OCI-LY7 (cell line): Measurements from ENCODE around the gene SLC27A1.

Experiments
- CTCF ChIP-seq: fragments of 200-600 bp; sonication (generic); conservative IDR thresholded peaks from 2 replicates; pipeline ENCODE4 v1.5.1; 2014; ENCODE audit warnings: mild to moderate bottlenecking, antibody characterized with exemption, low read length, moderate library complexity, mixed read lengths
- EZH2phosphoT487 ChIP-seq: fragments of 200-600 bp; sonication (generic); IDR thresholded peaks from 2 replicates; pipeline ENCODE4 v1.6.1; 2018; ENCODE audit warnings: low read depth, borderline replicate concordance, mild to moderate bottlenecking, mixed run types, antibody characterized with exemption, low read length, moderate library complexity, mixed read lengths

DNA sequence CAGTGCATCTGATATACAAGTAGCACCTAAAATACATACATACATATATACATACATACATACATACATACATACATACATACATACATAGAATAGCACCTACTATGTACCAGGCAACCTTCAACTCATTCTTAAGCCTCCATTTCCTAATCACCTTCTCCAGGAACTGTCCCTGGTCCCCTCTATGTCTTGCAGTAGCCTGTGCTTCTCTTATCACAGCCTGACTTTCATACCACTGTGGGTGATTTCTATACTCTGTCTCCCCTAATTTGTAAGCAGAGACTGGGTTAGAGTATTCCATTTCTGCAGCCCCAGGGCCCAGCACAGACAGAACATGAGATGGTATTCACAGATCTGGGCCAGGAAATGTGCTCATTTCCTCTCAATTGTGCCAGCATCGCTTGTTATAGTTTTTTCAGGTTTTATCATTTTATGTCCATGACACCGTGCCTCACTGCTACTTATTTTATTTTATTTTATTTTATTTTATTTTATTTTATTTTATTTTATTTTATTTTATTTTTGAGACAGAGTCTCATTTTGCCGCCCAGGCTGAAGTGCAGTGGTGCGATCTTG lies 70.9 kb downstream of the SLC27A1 start:
- TF ChIP-seq CTCF: no peak
- no peak for TF ChIP-seq EZH2phosphoT487
